ENCODE data around the gene SLC6A18.

GRCh38 chr5:1214163-1214935 is 10.8 kb upstream of the SLC6A18 start:
- TF ChIP-seq SIN3A (IDR thresholded peaks at IDR 0.05; ENCODE audit: borderline replicate concordance, insufficient read depth, low read depth, low read length) (no peak), POLR2AphosphoS5 (IDR thresholded peaks at IDR 0.05; ENCODE audit: low read depth, low read length) (no peak)

Data from Panc1 (cell line).